ENCODE data around the gene WDR33.

DNA sequence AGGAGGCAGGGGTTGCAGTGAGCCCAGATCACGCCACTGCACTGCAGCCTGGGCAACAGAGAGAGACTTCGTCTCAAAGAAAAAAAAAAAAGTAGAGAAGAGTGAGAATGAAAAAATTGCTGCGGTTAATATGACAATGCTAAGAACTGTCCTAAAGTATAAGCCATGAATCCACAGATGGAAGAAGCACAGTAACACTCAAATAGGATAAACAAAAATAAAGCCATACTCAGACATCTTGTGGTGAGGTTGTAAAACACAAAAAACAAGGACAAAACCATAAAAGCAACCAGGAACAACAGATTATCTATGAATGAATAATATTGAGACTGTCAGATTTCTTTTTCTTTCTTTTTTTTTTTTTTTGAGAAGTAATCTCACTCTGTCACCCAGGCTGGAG lies 24.0 kb upstream of the WDR33 start:
- TF ChIP-seq, protein P1, sequence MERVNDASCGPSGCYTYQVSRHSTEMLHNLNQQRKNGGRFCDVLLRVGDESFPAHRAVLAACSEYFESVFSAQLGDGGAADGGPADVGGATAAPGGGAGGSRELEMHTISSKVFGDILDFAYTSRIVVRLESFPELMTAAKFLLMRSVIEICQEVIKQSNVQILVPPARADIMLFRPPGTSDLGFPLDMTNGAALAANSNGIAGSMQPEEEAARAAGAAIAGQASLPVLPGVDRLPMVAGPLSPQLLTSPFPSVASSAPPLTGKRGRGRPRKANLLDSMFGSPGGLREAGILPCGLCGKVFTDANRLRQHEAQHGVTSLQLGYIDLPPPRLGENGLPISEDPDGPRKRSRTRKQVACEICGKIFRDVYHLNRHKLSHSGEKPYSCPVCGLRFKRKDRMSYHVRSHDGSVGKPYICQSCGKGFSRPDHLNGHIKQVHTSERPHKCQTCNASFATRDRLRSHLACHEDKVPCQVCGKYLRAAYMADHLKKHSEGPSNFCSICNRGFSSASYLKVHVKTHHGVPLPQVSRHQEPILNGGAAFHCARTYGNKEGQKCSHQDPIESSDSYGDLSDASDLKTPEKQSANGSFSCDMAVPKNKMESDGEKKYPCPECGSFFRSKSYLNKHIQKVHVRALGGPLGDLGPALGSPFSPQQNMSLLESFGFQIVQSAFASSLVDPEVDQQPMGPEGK (CRISPR knock-in tag; IDR thresholded peaks at IDR 0.05; ENCODE audit: borderline replicate concordance), result no peak
- TF ChIP-seq ZFP30 (CRISPR knock-in tag; IDR thresholded peaks at IDR 0.05) (no peak), OSR1 (CRISPR knock-in tag; IDR thresholded peaks at IDR 0.05) (no peak), TOX (CRISPR knock-in tag; IDR thresholded peaks at IDR 0.05; ENCODE audit: borderline replicate concordance) (no peak), ZNF70 (CRISPR knock-in tag; IDR thresholded peaks at IDR 0.05) (no peak)
- TF ChIP-seq, protein P2, sequence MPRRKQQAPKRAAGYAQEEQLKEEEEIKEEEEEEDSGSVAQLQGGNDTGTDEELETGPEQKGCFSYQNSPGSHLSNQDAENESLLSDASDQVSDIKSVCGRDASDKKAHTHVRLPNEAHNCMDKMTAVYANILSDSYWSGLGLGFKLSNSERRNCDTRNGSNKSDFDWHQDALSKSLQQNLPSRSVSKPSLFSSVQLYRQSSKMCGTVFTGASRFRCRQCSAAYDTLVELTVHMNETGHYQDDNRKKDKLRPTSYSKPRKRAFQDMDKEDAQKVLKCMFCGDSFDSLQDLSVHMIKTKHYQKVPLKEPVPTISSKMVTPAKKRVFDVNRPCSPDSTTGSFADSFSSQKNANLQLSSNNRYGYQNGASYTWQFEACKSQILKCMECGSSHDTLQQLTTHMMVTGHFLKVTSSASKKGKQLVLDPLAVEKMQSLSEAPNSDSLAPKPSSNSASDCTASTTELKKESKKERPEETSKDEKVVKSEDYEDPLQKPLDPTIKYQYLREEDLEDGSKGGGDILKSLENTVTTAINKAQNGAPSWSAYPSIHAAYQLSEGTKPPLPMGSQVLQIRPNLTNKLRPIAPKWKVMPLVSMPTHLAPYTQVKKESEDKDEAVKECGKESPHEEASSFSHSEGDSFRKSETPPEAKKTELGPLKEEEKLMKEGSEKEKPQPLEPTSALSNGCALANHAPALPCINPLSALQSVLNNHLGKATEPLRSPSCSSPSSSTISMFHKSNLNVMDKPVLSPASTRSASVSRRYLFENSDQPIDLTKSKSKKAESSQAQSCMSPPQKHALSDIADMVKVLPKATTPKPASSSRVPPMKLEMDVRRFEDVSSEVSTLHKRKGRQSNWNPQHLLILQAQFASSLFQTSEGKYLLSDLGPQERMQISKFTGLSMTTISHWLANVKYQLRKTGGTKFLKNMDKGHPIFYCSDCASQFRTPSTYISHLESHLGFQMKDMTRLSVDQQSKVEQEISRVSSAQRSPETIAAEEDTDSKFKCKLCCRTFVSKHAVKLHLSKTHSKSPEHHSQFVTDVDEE (CRISPR knock-in tag; IDR thresholded peaks at IDR 0.05), result no peak
- TF ChIP-seq, protein P3, sequence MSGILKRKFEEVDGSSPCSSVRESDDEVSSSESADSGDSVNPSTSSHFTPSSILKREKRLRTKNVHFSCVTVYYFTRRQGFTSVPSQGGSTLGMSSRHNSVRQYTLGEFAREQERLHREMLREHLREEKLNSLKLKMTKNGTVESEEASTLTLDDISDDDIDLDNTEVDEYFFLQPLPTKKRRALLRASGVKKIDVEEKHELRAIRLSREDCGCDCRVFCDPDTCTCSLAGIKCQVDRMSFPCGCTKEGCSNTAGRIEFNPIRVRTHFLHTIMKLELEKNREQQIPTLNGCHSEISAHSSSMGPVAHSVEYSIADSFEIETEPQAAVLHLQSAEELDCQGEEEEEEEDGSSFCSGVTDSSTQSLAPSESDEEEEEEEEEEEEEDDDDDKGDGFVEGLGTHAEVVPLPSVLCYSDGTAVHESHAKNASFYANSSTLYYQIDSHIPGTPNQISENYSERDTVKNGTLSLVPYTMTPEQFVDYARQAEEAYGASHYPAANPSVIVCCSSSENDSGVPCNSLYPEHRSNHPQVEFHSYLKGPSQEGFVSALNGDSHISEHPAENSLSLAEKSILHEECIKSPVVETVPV (CRISPR knock-in tag; IDR thresholded peaks at IDR 0.05), result no peak

All from SK-N-SH treated with all-trans-retinoic acid at 6 μM for 48 hours (cell line).